GM21447 (cell line): ENCODE measurements around the gene FBXO17.

ENCODE experiments used
- ATAC-seq: cut with Tn5 transposase; IDR thresholded peaks from one replicate; pipeline ENCODE4 v1.9.1; 2021; ENCODE audit not compliant: unreplicated experiment

FBXO17 gene

GRCh38 chr19:38918526-38918925 lies 57.0 kb downstream of the FBXO17 start:
- no peak for ATAC-seq

DNA sequence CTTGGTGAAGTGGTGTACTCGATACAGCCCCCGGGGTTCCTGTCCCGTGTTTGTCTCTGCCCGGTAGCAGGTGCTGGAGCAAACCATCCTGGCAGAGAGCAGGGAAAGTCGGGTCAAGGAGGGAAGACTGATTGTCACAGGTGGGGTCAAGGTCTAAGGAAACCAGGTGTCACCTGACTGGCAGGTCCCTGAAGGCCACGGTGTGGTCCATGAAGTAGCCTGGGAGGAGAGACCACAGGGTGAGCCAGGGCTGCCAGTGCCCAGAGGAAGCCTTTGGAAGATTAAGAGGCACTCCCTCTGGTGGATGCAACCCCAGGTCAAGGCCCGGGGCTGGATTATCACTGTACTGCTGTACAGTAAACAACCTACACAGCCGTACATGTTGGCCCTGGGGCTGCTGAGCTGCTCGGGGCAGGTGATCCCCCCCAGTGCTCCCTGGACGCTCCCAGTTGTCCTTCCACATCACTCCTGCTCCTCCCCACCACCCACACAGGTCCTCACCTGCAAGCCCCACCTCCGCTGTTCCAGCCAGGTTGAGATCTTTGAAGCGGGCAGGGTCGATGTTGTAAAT lies 57.5 kb downstream of the FBXO17 start:
- no peak for ATAC-seq

DNA sequence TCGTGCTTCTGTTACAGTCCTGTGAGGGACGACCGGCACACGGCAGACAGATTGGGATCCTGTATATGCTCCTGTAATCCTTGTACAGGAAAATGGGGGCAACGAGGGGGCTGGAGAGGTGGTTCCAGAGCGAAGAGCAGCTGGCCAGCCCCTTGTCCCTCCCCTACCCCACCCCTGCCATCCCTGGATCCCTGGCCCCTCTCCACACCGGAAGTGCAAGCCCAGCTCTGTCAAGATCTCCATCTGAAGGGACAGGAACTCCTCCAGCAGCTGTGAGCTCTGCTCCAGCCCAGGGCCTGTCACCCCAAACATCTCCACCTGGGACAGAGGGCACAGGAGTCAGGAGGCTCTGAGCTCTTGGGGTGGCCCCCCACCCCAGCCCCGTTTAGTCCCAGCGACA lies 58.0 kb downstream of the FBXO17 start:
- no peak for ATAC-seq

DNA sequence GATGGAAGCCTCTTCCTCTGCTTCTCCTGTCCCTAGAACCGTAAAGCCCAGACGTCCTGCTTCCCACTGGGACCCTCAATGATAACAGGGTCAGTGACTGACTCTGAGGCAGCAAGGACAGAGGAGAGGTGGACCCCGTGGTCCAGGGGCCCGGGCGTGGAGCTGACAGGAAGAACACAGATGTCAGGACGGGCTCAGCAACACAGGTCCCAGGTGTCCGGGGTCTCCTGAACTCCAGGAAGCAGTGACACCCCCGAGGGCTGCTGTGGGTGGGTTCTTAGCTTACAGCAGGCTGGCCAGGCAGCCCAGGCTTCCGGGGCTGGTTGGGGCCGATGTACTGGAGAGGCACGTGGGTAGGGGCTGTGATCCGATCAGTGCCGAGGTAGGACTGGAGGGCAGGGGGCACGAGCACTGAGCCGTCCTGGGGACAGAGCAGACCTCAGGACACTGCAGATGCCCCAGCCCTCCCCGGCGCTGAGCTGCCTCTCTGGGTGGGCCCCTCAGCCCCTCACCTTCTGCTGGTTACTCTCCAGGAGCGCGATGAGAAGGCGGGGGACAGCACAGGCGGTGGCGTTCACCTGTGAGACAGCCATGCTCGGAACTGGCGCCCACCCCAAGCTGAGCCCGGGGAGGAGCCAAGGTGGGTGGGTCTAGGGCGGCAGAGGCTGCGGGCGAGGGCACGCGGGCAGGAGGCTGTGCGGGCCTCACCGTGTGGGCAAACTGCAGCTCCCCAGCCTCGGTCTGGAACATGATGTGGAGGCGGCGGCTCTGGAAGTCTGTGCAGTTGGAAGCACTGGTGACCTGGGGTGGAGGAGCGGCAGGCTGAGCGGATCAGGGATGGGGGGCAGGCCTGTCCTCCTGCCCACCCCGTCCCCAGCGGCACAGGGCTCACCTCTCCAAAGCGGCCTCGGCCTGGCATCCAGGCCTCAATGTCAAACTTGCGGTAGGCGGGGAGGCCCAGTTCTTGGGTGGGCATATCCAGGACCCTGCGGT lies 59.9 kb downstream of the FBXO17 start:
- no peak for ATAC-seq

DNA sequence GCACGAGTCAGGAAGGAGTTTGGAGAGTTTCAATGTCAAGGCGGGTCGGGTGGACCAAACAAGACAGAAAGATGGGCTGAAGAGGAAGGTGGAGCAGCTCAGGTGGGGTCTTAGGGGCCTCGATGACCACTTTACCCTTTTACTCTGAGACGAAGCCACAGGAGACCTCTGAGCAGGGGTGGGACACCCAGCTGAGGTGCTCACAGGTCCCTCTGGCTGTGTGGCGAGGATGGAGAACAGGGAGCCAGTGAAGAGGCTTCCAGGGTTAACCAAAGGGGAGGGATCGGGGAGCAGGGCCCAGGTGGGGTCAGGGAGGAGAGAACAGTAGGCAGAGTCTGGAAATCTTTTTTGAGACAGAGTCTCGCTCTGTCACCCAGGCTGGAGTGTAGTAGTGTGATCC lies 61.6 kb downstream of the FBXO17 start:
- no peak for ATAC-seq

- ATAC-seq: no peak
These were observed 62.7 kb downstream of the FBXO17 start for GRCh38 chr19:38912600-38913514.

DNA sequence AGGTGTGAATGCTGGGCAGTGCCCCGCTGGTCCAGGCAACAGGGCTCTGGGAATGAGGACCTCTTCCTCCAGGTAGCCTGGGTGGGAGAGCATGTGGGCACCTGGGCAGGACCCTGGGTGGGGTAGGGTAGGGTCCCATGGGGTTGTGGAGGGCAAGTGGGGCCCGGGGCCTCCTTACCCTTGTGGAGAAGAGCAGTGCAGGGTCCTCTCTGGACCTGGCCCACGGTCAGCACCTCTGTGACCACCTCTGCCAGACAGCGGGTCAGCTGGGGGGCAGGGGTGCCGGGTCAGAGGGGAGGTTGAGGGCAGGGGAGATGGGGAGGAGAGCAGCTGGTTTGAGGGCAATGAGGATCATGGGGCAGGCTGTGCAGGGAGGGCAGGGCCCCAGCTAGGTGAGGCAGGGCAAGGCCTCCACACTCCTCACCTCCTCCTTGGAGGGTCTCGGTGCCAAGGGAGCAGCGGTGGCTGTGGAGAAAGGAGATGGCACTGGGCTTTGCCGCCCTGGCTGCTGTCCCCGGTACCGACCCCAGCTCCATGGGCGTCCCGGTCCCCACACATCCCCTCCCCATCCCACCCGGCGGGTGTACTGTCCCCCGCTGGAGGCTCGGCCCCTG lies 64.0 kb downstream of the FBXO17 start:
- no peak for ATAC-seq

DNA sequence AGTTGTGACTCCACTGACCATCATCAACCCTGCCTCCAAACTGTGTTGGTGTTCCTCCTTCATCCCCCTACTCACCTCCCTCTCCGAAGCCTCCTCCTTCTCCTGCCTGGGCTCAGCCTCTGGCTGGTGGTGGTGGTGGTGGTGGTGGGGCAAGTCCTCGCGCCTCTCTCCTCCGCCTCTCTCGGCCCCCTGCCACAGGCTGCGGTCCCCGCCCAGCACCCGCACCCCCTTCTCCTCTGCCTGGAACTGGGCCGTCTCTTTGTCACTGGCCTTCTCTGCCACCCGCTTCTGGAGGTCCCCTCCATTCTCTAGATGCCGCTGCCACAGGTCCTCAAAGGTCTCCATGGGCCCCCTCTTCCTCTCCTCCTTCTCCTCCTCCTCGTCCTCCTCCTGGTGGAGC lies 65.1 kb downstream of the FBXO17 start:
- no peak for ATAC-seq

DNA sequence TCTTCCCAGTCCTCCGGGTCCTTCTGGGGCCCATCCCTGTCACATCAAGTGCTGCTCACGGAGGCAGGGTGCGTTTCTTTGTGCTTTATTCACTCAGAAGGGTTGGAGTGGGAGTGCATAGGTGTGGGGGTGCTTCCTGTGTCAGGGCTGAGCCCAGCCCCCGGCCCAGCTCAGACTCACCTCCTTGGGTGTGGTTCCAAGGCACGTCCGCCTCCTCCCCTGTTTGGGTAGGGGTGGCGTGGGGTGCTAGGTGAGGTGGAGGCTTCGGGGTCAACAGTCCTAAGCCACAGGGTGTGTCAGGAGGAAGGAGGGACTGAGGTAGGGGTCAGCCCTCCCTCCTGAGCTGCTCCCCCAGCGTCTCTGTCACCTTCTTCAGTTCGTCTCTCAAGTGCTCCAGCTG lies 66.6 kb downstream of the FBXO17 start:
- ATAC-seq: no peak

DNA sequence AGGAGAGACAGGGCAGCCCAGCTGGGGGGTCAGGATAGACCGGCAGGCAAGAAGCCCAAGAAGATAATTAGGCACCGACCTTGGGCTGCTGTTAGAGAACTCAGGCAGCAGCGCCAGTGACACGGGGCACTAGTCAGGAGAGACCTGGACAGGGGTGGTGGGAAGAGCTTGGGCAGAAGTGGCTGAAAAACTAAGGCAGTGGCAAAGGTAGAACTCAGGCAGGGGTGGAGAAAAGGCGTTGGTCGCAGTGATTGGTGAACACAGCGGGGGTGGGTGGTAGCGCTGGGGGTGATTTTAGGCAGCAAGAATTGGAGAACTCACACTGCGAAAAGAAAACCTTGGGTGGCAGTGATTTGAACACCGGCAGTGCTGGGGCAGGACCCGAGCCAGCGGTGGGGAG lies 67.9 kb downstream of the FBXO17 start:
- no peak for ATAC-seq

DNA sequence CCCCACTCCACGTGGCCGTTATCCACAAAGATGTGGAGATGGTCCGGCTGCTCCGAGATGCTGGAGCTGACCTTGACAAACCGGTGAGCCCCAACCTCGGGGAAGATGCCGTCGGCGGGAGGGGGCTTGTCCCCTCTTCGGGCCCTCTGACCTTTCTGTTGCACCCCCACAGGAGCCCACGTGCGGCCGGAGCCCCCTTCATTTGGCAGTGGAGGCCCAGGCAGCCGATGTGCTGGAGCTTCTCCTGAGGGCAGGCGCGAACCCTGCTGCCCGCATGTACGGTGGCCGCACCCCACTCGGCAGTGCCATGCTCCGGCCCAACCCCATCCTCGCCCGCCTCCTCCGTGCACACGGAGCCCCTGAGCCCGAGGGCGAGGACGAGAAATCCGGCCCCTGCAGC lies 68.3 kb downstream of the FBXO17 start:
- ATAC-seq: no peak

- ATAC-seq: no peak
These were observed 69.9 kb downstream of the FBXO17 start for GRCh38 chr19:38905620-38906019.

DNA sequence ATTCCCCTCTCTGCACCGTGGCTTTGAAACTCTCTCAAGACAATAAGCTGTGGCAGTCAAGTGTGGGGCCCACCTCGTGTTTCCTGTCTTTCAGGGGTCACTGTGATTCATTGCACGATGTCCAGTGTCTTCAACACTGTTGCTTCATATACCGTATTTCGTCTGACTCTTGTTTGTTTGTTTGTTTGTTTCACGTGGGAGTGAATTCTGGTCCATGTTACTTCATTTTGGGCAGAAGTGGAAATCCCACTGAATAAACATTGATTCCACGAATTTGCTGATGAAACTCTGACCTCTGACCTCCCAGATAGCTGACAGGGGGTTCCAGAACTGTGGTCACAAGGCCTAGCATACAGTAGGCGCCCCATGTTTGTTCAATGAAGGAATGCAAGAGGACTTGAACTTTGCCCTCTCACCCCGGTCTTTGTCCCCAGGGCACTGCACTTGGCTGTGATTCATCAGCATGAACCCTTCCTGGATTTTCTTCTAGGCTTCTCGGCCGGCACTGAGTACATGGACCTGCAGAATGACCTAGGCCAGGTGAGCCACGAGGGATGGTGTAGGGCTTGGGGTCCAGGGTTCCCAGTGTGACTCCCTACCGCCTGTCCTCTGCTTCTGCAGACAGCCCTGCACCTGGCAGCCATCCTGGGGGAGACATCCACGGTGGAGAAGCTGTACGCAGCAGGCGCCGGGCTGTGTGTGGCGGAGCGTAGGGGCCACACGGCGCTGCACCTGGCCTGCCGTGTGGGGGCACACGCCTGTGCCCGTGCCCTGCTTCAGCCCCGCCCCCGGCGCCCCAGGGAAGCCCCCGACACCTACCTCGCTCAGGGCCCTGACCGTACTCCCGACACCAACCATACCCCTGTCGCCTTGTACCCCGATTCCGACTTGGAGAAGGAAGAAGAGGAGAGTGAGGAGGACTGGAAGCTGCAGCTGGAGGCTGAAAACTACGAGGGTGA lies 70.7 kb downstream of the FBXO17 start:
- ATAC-seq: no peak

DNA sequence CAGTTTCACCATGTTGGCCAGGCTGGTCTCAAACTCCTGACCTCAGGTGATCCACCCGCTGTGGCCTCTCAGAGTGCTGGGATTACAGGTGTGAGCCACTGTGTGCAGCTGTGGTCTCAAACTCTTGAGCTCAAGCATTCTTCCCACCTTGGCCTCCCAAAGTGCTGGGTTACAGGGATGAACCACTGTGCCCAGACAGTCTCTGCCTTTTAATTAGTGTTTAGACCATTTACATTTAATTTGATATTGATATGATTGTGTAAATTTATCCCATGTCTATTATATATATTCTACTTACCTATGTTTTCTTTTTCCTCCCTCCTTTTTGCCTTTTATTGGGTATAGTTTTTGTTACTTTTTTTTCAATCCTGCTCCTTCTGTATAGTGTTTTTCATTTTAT lies 73.9 kb downstream of the FBXO17 start:
- ATAC-seq: no peak

- ATAC-seq: no peak
These were observed 74.8 kb downstream of the FBXO17 start for GRCh38 chr19:38900743-38901190.

- ATAC-seq: no peak
These were observed 75.3 kb downstream of the FBXO17 start for GRCh38 chr19:38900202-38900629.

DNA sequence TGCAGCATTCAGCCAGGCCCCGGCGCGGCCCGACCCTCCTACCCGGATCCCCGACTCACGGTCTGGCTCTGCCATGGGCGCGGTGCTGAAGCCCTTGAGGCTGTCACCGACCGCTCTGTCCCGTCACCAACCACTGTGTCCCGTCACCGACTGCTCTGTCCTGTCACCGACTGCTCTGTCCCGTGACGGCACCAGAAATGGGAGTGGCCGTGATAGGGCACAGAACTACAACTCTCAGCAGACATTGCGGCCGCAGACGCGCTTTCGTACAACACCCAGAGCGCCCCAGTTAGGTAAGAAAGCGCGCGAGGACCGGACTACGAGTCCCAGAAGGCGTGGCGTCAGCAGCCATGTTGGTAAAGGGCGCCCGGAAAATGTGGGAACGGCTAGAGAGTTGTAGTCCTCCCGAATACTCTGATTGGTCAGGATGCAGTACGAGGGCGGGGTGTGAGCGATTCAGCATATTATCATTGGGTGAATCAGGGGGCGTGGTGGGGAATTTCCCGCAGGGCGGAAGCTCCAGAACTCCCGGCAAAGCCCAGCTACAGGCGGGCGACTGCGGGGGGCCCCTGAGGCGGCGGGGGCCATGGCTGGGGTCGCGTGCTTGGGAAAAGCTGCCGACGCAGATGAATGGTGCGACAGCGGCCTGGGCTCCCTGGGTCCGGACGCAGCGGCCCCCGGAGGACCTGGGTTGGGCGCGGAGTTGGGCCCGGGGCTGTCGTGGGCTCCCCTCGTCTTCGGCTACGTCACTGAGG lies 75.9 kb downstream of the FBXO17 start, which contains the start of the genes NFKBIB and SIRT2:
NFKBIB (plus strand) TSS at position 523 of the 755 bp plus-strand sequence; CDS start at position 587, 64 bp downstream.
SIRT2 (minus strand) TSS at position 172 of the 755 bp plus-strand sequence; CDS start at position 75, 97 bp downstream.
- ATAC-seq: peak; percentile 88

GRCh38 chr19:38898788-38899446 lies 76.6 kb downstream of the FBXO17 start:
- ATAC-seq: no peak
